PC-9 (cell line): Measurements from ENCODE around the gene ZNF219. TPM values are rescaled to one million over a fixed set of nuclear protein-coding genes. Genes with fewer than 3 reads are reported as not detected.
"Not testable (repeated sequence)": the region's sequence is repeated elsewhere in the genome, so short reads cannot be mapped to it uniquely, and the experiment has no call there.

Experiments used
- BruUV-seq: library from RNA; stranded (reverse); fragments of 400-500 nt; replicated peaks from 2 replicates; lab custom pipeline; 2021; lab: Mats Ljungman, UMichigan
- CTCF ChIA-PET: fragments of 300-600 bp; sonication (Branson Sonifier 250); formaldehyde crosslinking; loops from one replicate; lab custom pipeline; 2022; ENCODE audit warnings: antibody characterized with exemption; lab: Charles Lee
- POLR2A ChIA-PET: fragments of 300-600 bp; sonication (Branson Sonifier 250); formaldehyde crosslinking; loops from one replicate; lab custom pipeline; 2022; ENCODE audit warnings: antibody characterized with exemption; ENCODE audit not compliant: unreplicated experiment; lab: Charles Lee
- DNase-seq, 2 experiments: peaks; one replicate each; pipeline versions ENCODE4 v3.0.0 to v3.0.0-alpha.2; 2015 to 2022; ENCODE audit warnings: mixed read lengths in 1 of 2
- H2AFZ ChIP-seq: fragments of 200-600 bp; sonication (generic); 2 replicates; pipeline ENCODE4 v1.8.1; 2017; ENCODE audit warnings: antibody characterized with exemption
- H3F3A ChIP-seq: fragments of 200-600 bp; sonication (generic); 2 replicates; pipeline ENCODE4 v1.8.1; 2017; ENCODE audit warnings: antibody characterized with exemption, mild to moderate bottlenecking, low read depth; ENCODE audit not compliant: insufficient read depth
- H3K27ac ChIP-seq: fragments of 200-600 bp; sonication (generic); 2 replicates; pipeline ENCODE4 v1.6.1; 2016; ENCODE audit warnings: mixed run types
- H3K27me3 ChIP-seq: fragments of 200-600 bp; sonication (generic); 2 replicates; pipeline ENCODE4 v1.6.1; 2016; ENCODE audit warnings: low read depth, mixed run types; ENCODE audit not compliant: insufficient read depth
- H3K36me3 ChIP-seq: fragments of 200-600 bp; sonication (generic); 2 replicates; pipeline ENCODE4 v1.6.1; 2016; ENCODE audit warnings: low read depth, mixed run types
- H3K4me1 ChIP-seq: fragments of 200-600 bp; sonication (generic); replicated peaks from 2 replicates; pipeline ENCODE4 v1.6.1; 2016; ENCODE audit warnings: mixed run types; ENCODE audit not compliant: insufficient read depth
- H3K4me2 ChIP-seq: fragments of 200-600 bp; sonication (generic); 2 replicates; pipeline ENCODE4 v1.6.1; 2017; ENCODE audit warnings: mixed run types
- H3K4me3 ChIP-seq: fragments of 200-600 bp; sonication (generic); 2 replicates; pipeline ENCODE4 v1.6.1; 2016; ENCODE audit warnings: mixed run types
- H3K79me2 ChIP-seq: fragments of 200-600 bp; sonication (generic); 2 replicates; pipeline ENCODE4 v1.6.1; 2017; ENCODE audit warnings: low read depth, mixed run types
- H3K9me2 ChIP-seq: fragments of 200-600 bp; sonication (generic); 2 replicates; pipeline ENCODE4 v1.8.1; 2017; ENCODE audit warnings: mild to moderate bottlenecking; ENCODE audit not compliant: insufficient read depth
- H3K9me3 ChIP-seq: fragments of 200-600 bp; sonication (generic); 2 replicates; pipeline ENCODE4 v1.8.1; 2016; ENCODE audit warnings: low read depth; ENCODE audit not compliant: insufficient read depth
- H4K20me1 ChIP-seq: fragments of 200-600 bp; sonication (generic); 2 replicates; pipeline ENCODE4 v1.8.1; 2017; ENCODE audit not compliant: insufficient read depth
- EZH2 ChIP-seq: fragments of 200-600 bp; sonication (generic); IDR thresholded peaks from 2 replicates; pipeline ENCODE4 v1.8.0; 2017; ENCODE audit warnings: antibody characterized with exemption, low read depth
- intact Hi-C: fragments of 100-400 bp; cut with micrococcal nuclease; formaldehyde crosslinking; loops from one replicate; pipeline ENCODE4 v1.10.0; 2022; ENCODE audit not compliant: unreplicated experiment
- total RNA-seq: library from RNA; stranded (reverse); gene quantifications from 2 replicates; pipeline ENCODE4 v1.2.3, GENCODE V29; 2021
- TF ChIP-seq, protein P1 (sequence below): fragments of 200-600 bp; sonication (generic); conservative IDR thresholded peaks from 2 replicates; pipeline ENCODE4 v1.6.1; 2017; ENCODE audit warnings: mixed run types, antibody characterized with exemption, mild to moderate bottlenecking, moderate library complexity

The ZNF219 gene
- total RNA-seq, 1 experiment from 2014 or later, result 25.3 TPM

DNA sequence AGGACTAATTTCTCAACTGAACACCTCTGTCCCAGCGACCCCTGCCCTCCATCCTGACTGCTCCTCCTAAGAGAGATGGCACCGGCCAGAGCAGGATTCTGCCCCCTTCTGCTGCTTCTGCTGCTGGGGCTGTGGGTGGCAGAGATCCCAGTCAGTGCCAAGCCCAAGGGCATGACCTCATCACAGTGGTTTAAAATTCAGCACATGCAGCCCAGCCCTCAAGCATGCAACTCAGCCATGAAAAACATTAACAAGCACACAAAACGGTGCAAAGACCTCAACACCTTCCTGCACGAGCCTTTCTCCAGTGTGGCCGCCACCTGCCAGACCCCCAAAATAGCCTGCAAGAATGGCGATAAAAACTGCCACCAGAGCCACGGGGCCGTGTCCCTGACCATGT lies 55.5 kb downstream of the ZNF219 start:
- no TSS peak for BruUV-seq
- H3K4me3 ChIP-seq, result no peak overlapping the region

DNA sequence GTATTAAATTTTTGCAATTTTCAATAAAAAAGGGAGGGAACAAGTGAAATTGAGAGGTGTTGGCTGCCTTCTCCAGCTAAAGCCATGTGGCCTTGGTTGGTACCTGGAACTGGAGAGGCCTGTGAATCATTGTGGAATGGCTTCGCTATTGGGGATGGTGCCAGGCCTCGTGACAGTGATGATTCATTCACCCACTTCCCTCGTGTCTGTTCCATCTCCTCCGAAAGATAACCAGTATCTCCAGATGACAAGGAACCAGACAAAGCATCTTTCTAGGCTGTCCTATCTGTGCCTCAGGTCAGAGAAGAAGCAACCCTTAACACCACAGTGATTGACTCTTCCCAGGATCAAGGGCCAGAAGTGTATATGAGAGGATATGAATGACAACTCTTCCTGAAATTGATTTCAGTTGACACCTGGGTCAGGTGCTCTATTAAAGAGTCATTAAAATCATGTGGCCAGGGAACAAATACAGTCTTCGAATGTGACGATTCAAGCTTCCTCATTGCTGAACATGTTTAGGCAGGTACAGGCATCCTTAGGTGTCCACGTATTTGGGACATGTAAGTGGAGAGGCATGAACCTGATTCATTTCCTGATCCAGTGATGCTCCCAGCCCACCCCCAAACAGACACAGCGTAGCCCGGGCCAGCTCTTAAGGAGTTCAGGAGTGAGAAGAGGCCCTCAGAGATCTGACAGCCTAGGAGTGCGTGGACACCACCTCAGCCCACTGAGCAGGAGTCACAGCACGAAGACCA lies 56.6 kb downstream of the ZNF219 start, which contains the start of gene RNASE7:
Gene RNASE7, plus strand, starts transcription at position 687 of the 758 bp plus-strand sequence. CDS start 631 bp downstream, outside the sequence.
- no peak within 1 kb of the TSS for H3K4me3 ChIP-seq
- DNase-seq, result no peak
- intact Hi-C loops, result no loop called here
- no peaks in the 10 kb centered on the region for H3K9me2 ChIP-seq
- no peaks in the 10 kb centered on the region for H3K79me2 ChIP-seq
- no peaks in the 10 kb centered on the region for H3K27me3 ChIP-seq
- H3K9me3 ChIP-seq, result no peaks in the 10 kb centered on the region
- no peak within 1 kb of the TSS for H3K27ac ChIP-seq
- no peaks in the 10 kb centered on the region for H4K20me1 ChIP-seq
- ChIA-PET CTCF (interaction anchor here (0.6 kb wide), 1 partner anchor 344 kb away, joined by 4 read pairs; no protein-coding TSS in a partner anchor), POLR2A (no interaction called here)
- no peak within 1 kb of the TSS for H2AFZ ChIP-seq
- BruUV-seq, result no TSS peak
- no peaks in the 10 kb centered on the region for H3K36me3 ChIP-seq
- H3F3A ChIP-seq, result peaks cover 9% of the 10 kb centered on the region; the same call in 1 of the 2 replicates
- H3K4me2 ChIP-seq, result no peak within 1 kb of the TSS
- TF ChIP-seq, protein P1, sequence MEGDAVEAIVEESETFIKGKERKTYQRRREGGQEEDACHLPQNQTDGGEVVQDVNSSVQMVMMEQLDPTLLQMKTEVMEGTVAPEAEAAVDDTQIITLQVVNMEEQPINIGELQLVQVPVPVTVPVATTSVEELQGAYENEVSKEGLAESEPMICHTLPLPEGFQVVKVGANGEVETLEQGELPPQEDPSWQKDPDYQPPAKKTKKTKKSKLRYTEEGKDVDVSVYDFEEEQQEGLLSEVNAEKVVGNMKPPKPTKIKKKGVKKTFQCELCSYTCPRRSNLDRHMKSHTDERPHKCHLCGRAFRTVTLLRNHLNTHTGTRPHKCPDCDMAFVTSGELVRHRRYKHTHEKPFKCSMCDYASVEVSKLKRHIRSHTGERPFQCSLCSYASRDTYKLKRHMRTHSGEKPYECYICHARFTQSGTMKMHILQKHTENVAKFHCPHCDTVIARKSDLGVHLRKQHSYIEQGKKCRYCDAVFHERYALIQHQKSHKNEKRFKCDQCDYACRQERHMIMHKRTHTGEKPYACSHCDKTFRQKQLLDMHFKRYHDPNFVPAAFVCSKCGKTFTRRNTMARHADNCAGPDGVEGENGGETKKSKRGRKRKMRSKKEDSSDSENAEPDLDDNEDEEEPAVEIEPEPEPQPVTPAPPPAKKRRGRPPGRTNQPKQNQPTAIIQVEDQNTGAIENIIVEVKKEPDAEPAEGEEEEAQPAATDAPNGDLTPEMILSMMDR, result no peak
- TF ChIP-seq EZH2, result no peak
- peaks cover 15% of the 10 kb centered on the region for H3K4me1 ChIP-seq

More for the DNA sequence above, 55.5 kb downstream of the ZNF219 start:
- Histone ChIP-seq H3K9me2 (no peaks in the 10 kb centered on the region), H3K79me2 (no peaks in the 10 kb centered on the region), H3K4me2 (no peak overlapping the region), H3K27me3 (no peaks in the 10 kb centered on the region), H4K20me1 (no peaks in the 10 kb centered on the region), H3K9me3 (no peaks in the 10 kb centered on the region), H3F3A (peaks cover 9% of the 10 kb centered on the region; the same call in 1 of the 2 replicates), H3K27ac (no peak overlapping the region), H2AFZ (no peak overlapping the region), H3K4me1 (peaks cover 15% of the 10 kb centered on the region), H3K36me3 (no peaks in the 10 kb centered on the region)
- TF ChIP-seq EZH2, result no peak
- TF ChIP-seq, protein P1, result no peak
- intact Hi-C loops, result no loop called here
- POLR2A ChIA-PET, result no interaction called here
- DNase-seq, result no peak
- CTCF ChIA-PET, result no interaction called here

DNA sequence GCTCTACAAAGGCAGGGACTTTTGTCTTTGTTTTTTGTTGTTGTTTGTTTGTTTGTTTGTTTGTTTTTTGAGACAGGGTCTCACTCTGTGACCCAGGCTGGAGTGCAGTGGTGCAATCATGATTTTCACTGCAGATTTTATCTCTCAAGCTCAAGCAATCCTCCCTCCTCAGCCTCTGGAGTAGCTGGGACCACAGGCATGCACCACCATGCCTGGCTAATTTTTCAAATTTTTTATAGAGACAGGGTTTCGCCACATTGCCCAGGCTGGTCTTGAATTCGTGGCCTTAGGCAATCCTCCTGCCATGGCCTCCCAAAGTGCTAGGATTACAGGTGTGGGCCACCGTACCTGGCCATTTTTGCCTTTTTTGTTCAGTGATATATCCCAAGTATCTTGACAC lies 57.5 kb downstream of the ZNF219 start:
- H2AFZ ChIP-seq, H3K27ac ChIP-seq, H3K79me2 ChIP-seq, H3K27me3 ChIP-seq, H3K4me3 ChIP-seq, DNase-seq, H3F3A ChIP-seq, H4K20me1 ChIP-seq, POLR2A ChIA-PET, H3K9me3 ChIP-seq, H3K36me3 ChIP-seq, BruUV-seq, H3K9me2 ChIP-seq, H3K4me2 ChIP-seq: not testable (repeated sequence)
- CTCF ChIA-PET, result interaction anchor here (0.6 to 2.0 kb wide), 2 partner anchors 20 to 26 kb away, joined by 3 to 18 read pairs; no protein-coding TSS in a partner anchor
- intact Hi-C loops, result loop anchor here (1.0 kb wide), 2 partner anchors 27 to 184 kb away; no protein-coding TSS in a partner anchor
- H3K4me1 ChIP-seq, result peaks cover 15% of the 10 kb centered on the region
